Occipital lobe (tissue), 2 donors: Measurements from ENCODE around the gene FBXO3. TPM values are rescaled to one million over a fixed set of nuclear protein-coding genes. Genes with fewer than 3 reads are reported as not detected.

Source experiments
- DNase-seq: peaks from one replicate; lab custom pipeline; 2025; lab: John Stamatoyannopoulos, UW
- total RNA-seq: library from RNA; depleted of rRNA; stranded (reverse); fragments of >200 nt; gene quantifications from one replicate; pipeline ENCODE4 v1.2.3, GENCODE V29; 2014

FBXO3 gene
- total RNA-seq, 1 donor from 2014 or later, result 93.9 TPM

DNA sequence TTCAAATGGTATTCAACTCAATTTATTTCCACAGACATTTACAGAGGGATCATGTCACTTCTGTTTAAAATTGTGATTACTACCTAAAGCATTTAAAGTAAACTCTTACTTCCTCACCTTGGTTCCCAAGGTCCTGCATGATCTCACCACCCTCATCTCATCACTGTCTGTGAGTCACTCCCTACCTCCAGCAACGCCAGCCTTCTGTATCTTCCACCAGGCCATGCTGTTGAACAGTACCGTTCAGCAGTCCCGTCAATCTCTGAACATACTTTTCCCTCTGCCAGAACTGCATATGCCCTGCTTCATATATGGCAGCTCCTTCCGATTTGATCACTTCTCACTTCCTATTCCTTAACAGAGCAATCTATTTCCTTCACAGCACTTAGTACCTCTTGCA, 2.0 kb downstream of the FBXO3 start:
- DNase-seq, result no peak

- DNase-seq, result no peak
Observed at GRCh38 chr11:33770236-33770635, 4.1 kb downstream of the FBXO3 start.

- no peak for DNase-seq
Observed at GRCh38 chr11:33769542-33769941, 4.8 kb downstream of the FBXO3 start.

- DNase-seq, result no peak
Observed at GRCh38 chr11:33767624-33768023, 6.7 kb downstream of the FBXO3 start.

DNA sequence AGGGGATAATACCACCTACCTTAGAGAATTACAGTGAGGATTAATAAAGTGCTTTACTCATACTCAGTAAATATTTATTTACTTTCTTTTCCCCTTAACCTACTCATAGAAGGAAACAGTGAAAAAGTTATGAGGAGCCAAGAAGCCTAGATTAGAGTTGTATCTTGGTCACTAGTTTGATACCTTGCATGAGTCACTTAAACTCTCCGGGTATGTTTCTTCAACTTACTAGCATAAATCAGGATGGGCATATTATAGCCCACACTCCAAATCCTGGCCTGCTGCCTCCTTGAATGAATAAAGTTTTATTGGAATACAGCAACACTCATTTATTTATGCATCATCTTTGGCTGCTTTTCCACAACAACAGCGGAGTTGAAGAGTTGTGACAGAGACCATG, 8.2 kb downstream of the FBXO3 start:
- no peak for DNase-seq

- DNase-seq, result no peak
Observed at GRCh38 chr11:33761471-33761870, 12.8 kb downstream of the FBXO3 start.

- no peak for DNase-seq
Observed at GRCh38 chr11:33753304-33753967, 20.9 kb downstream of the FBXO3 start.

- DNase-seq, result no peak
Observed at GRCh38 chr11:33751878-33752277, 22.4 kb downstream of the FBXO3 start.

- no peak for DNase-seq
Observed at GRCh38 chr11:33747979-33748378, 26.3 kb downstream of the FBXO3 start.

- DNase-seq, result no peak
Observed at GRCh38 chr11:33743291-33743690, 31.0 kb downstream of the FBXO3 start.

GRCh38 chr11:33742249-33742851, 32.0 kb downstream of the FBXO3 start:
- DNase-seq, result no peak

DNA sequence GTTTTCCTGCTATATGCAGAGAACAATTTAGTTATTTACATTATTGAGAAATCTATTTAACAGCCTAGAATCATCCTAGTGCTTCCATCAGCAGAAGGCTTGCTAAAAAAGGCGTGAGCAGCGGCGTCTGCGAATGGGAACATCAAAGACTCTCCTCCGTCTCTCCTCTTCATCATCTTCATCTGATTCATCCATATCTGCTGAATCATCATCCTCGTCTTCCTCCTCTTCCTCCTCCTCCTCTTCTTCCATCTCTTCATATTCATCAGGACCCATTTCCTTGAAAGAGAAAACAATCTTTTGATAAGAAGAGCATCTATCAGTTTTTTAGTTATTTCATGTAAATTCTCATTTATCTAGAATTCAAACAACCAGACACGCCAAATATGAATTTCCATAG, 32.5 kb downstream of the FBXO3 start:
- no peak for DNase-seq

GRCh38 chr11:33737362-33737821, 36.9 kb downstream of the FBXO3 start:
- DNase-seq, result no peak

GRCh38 chr11:33736148-33736812, 38.0 kb downstream of the FBXO3 start, which contains the start of gene CD59:
Gene CD59 (minus strand): TSS chr11:33736423. CDS start chr11:33722445, 13,978 bp downstream.
- peak; percentile 88 for DNase-seq

- DNase-seq, result no peak
Observed at GRCh38 chr11:33735271-33736147, 38.8 kb downstream of the FBXO3 start.

DNA sequence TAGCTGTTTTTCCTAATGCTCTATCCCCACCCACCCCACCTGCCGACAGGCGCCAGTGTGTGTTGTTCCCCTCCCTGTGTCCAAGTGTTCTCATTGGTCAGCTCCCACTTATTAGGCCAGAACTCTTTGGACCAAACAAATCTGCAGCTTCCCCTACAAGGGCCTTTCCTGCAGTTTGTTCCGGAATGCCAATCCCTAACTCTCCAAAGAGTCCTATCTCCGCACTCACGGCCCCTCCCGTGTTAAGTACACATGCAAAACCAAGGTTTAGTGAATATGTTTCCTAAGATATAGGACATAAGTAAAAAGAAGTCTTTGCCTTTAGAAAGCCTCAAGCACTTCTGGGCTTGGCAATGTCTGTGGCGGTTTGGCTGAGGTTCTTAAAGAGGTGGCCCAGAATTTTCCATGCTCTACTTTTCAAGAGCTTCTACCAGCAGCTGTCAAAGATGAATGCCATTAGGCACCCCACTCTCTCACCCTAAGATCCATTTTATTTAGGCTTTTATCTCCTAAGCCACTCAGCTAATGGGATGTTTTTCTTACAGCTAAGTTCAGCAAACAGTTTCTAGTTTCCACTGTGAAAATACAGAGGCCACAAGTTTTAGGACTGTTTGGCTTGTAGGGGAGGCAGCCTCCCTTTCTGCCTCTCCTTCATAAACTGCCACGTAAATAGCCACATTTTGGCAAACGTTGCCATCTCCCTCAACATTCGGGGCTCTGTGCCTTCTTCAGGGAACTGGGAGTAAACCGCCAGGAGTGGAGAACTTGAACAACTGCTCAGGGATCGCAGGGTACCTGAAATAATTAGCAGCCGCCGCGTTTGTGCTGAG, 39.7 kb downstream of the FBXO3 start:
- no peak for DNase-seq

DNA sequence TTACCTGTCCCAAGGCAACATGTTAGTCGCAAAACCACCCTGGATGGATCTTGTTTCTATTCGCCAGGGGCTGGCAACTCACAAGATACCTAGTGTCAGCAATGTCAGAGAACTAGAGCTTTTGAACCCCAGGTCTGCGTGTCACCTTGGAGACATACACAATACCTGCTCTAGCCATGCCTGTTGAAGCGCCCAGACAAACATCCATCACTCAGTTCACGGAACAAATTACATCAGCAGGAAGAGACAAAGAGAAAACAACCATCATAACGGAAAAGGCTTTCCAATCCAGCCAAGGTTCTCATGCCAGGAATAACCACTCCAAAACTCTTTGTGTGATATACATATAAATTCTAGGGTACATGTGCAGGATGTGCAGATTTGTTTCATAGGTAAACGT, 40.3 kb downstream of the FBXO3 start:
- DNase-seq, result no peak

- DNase-seq, result no peak
Observed at GRCh38 chr11:33731723-33732531, 42.4 kb downstream of the FBXO3 start.

DNA sequence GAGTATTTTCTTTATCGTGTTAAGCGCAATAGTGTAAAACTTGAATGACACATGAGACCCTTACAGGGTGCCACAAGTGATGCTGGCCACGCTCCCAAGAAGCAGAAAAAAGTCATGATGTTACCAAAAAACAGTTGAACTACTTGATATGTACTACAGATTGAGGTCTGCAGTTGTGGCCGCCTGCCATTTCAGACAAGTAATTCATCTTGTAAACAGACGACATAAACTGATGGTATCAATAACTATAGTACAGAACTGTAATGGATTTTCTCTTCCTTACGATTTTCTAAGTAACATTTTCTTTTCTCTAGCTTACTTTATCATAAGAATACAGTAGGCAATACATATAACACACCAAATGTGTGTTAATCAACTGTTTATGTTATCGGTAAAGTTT, 43.6 kb downstream of the FBXO3 start:
- DNase-seq, result no peak
